ENCODE results near the gene TMEM63B. TPM values are rescaled to one million over a fixed set of nuclear protein-coding genes. Genes with fewer than 3 reads are reported as not detected.

The TMEM63B gene
- total and polyA plus RNA-seq, 2 of the 8 experiments (the other 6 are each of a cell fraction or from before 2014, with no cell fraction given): 61.1 to 96.8 TPM

GRCh38 chr6:44086931-44087574 is 40.3 kb upstream of the TMEM63B start:
- no peak overlapping the region for H3K27ac ChIP-seq (ENCODE audit: low read depth, low read length)
- no peaks in the 10 kb centered on the region for H3K27me3 ChIP-seq (replicated peaks in 1 of 4; ENCODE audit: control insufficient read depth in 3 of 4, extremely low read depth in 1 of 4, insufficient read depth in 3 of 4, low read length in 3 of 4)
- DNase-seq (ENCODE audit: low read depth in 1 of 2, low spot score in 2 of 2) (no peak), FAIRE-seq (no peak)
- ChIA-PET POLR2A (ENCODE audit: partially characterized antibody) (interaction anchor here (0.6 kb wide), 1 partner anchor 1617 kb away, joined by 3 read pairs; no protein-coding TSS in a partner anchor), CTCF (ENCODE audit: partially characterized antibody) (interaction anchor here (0.6 to 4.9 kb wide), 7 partner anchors 10 to 240 kb away, joined by 3 to 22 read pairs (median 14); no protein-coding TSS in a partner anchor)
- H3K18ac ChIP-seq (ENCODE audit: extremely low read depth, low read length): no peak overlapping the region
- H2AK5ac ChIP-seq (ENCODE audit: low read depth, low read length): no peak overlapping the region
- no peak overlapping the region for H3K14ac ChIP-seq (ENCODE audit: insufficient read length)
- no peak overlapping the region for H3K4ac ChIP-seq (replicated peaks; ENCODE audit: insufficient read length, low read depth, low read length)
- H4K91ac ChIP-seq (replicated peaks; ENCODE audit: insufficient read length, low read length): no peak overlapping the region
- peaks cover 0 to 6% (median 0%) of the 10 kb centered on the region in 4 experiments; a peak in 2 of 8 replicates for H3K36me3 ChIP-seq (ENCODE audit: control insufficient read depth in 2 of 4, insufficient read depth in 4 of 4, low read length in 3 of 4)
- H3K9me3 ChIP-seq (ENCODE audit: insufficient read depth in 2 of 2, low read depth in 1 of 2, low read length in 1 of 2): no peaks in the 10 kb centered on the region
- H2AFZ ChIP-seq (ENCODE audit: low read length): no peak overlapping the region
- H4K20me1 ChIP-seq (replicated peaks in 1 of 2; ENCODE audit: control insufficient read depth in 1 of 2, insufficient read depth in 2 of 2, low read length in 2 of 2): peaks cover 0 to 2% of the 10 kb centered on the region in 2 experiments
- H3K9ac ChIP-seq (replicated peaks in 1 of 4; ENCODE audit: extremely low read depth in 1 of 4, low read depth in 3 of 4, low read length in 3 of 4): no peak overlapping the region
- H3K23me2 ChIP-seq (ENCODE audit: low read depth, low read length): no peaks in the 10 kb centered on the region
- WGBS, 2 experiments (ENCODE audit: extremely low coverage in 1 of 2, insufficient coverage in 1 of 2, insufficient read length in 1 of 2, insufficient replicate concordance in 2 of 2, low coverage in 1 of 2, low lambda C conversion rate in 2 of 2, missing lambda C conversion rate in 1 of 2): 92% methylated on average over 9 of the region's 9 CpGs; no CpG with 5 or more reads in 1 of the 2 experiments
- no peak overlapping the region for H3K4me2 ChIP-seq (ENCODE audit: insufficient read depth in 1 of 2, low read depth in 2 of 2, low read length in 2 of 2)
- no peaks in the 10 kb centered on the region for H3K79me1 ChIP-seq (ENCODE audit: low read depth, low read length)
- H2BK12ac ChIP-seq (ENCODE audit: low read depth, low read length): peak overlapping the region; percentile 84; the same call in 1 of the 2 replicates
- H3K56ac ChIP-seq (replicated peaks; ENCODE audit: insufficient read length, low read depth, low read length): no peak overlapping the region
- no peak overlapping the region for H2BK120ac ChIP-seq (replicated peaks; ENCODE audit: low read depth, low read length)
- no peak overlapping the region; the same call in 1 of the 2 replicates for H2BK5ac ChIP-seq (ENCODE audit: low read depth, low read length)
- no peaks in the 10 kb centered on the region for H3K79me2 ChIP-seq (ENCODE audit: control insufficient read depth in 1 of 2, insufficient read depth in 2 of 2, low read length in 2 of 2)
- no peak overlapping the region for H3K4me3 ChIP-seq (ENCODE audit: extremely low read depth in 1 of 4, insufficient read depth in 2 of 4, low read depth in 3 of 4, low read length in 4 of 4)
- H2BK20ac ChIP-seq (ENCODE audit: low read length): no peak overlapping the region
- no peak overlapping the region for H2BK15ac ChIP-seq (ENCODE audit: low read length)
- peaks cover 0 to 6% (median 3%) of the 10 kb centered on the region in 4 experiments; a peak in 6 of 7 replicates for H3K4me1 ChIP-seq (replicated peaks in 1 of 4; ENCODE audit: control insufficient read depth in 3 of 4, insufficient read depth in 4 of 4, low read length in 3 of 4)
- no peak overlapping the region for H4K8ac ChIP-seq (ENCODE audit: extremely low read depth, insufficient read depth, low read length)
- H3K23ac ChIP-seq (ENCODE audit: insufficient read length): no peak overlapping the region
- H4K5ac ChIP-seq (ENCODE audit: insufficient read length, low read depth, low read length): no peak overlapping the region
- no peak for TF ChIP-seq SP1 (IDR thresholded peaks at IDR 0.05; ENCODE audit: low read depth, low read length)
- no peak for TF ChIP-seq TBP (IDR thresholded peaks at IDR 0.05; ENCODE audit: low read depth, low read length)
- no peak for TF ChIP-seq KDM1A (IDR thresholded peaks at IDR 0.05; ENCODE audit: borderline replicate concordance, low read length)
- TF ChIP-seq PHF8 (conservative IDR thresholded peaks at IDR 0.05; ENCODE audit: low read depth, low read length): no peak
- TF ChIP-seq BACH1 (IDR thresholded peaks at IDR 0.05; ENCODE audit: low read length): no peak
- TF ChIP-seq KDM4A (IDR thresholded peaks at IDR 0.05; ENCODE audit: low read depth, low read length, severe bottlenecking): no peak
- no peak for TF ChIP-seq GABPA (IDR thresholded peaks at IDR 0.05; ENCODE audit: borderline replicate concordance, insufficient read depth, low read length)

Measured in H1 (cell line).